B cell (primary cell): ENCODE measurements around the gene ZBTB7A. TPM values are rescaled to one million over a fixed set of nuclear protein-coding genes. Genes with fewer than 3 reads are reported as not detected.

Source experiments
- ATAC-seq: fragments of 200-7000 bp; cut with Tn5 transposase; one replicate; pipeline ENCODE4 v1.10.0; 2021; ENCODE audit warnings: low read depth, mild to moderate bottlenecking, moderate number of reproducible peaks, moderate library complexity
- CTCF ChIA-PET: fragments of 350-600 bp; sonication (Branson Sonifier 250); formaldehyde crosslinking; loops from one replicate; lab custom pipeline; 2021; ENCODE audit warnings: antibody characterized with exemption, inconsistent platforms; lab: Charles Lee
- POLR2A ChIA-PET: fragments of 350-600 bp; sonication (Branson Sonifier 250); formaldehyde crosslinking; loops from one replicate; lab custom pipeline; 2021; ENCODE audit warnings: antibody characterized with exemption; lab: Charles Lee
- DNase-seq: peaks from one replicate; pipeline ENCODE4 v3.0.0; 2013
- H2AFZ ChIP-seq: 2 replicates; pipeline ENCODE4 v1.6.1; 2012; ENCODE audit warnings: mild to moderate bottlenecking, low read depth, low read length; ENCODE audit not compliant: insufficient read depth, poor library complexity, severe bottlenecking
- H3K27ac ChIP-seq, 2 donors: 1 replicate in 1 of 2; 2 replicates in 1 of 2; pipeline ENCODE4 v1.5.1; 2012 to 2013; ENCODE audit warnings: low read length in 2 of 2, mild to moderate bottlenecking in 2 of 2, moderate library complexity in 1 of 2
- H3K27me3 ChIP-seq, 4 experiments: fragments of 200-600 bp in 1 of 4; sonication (generic) in 1 of 4; replicated peaks in 1 of 4; 1 replicate in 2 of 4; 2 replicates in 2 of 4; pipeline versions ENCODE4 v1.6.1 to v1.7.0; 2013 to 2016; ENCODE audit warnings: low read length in 3 of 4, mild to moderate bottlenecking in 2 of 4, mixed read lengths in 1 of 4, moderate library complexity in 1 of 4; ENCODE audit not compliant: insufficient read depth in 4 of 4, control insufficient read depth in 3 of 4; ENCODE audit errors: control extremely low read depth in 1 of 4
- H3K36me3 ChIP-seq, 2 experiments: replicated peaks in 1 of 2; 1 replicate in 1 of 2; 2 replicates in 1 of 2; pipeline versions ENCODE4 v1.6.1 to v1.7.1; 2013; ENCODE audit warnings: low read length in 1 of 2; ENCODE audit not compliant: insufficient read depth in 2 of 2, control insufficient read depth in 1 of 2; ENCODE audit errors: control extremely low read depth in 1 of 2, extremely low read depth in 1 of 2
- H3K4me1 ChIP-seq, 2 donors: fragments of 200-600 bp in 1 of 2; sonication (generic) in 1 of 2; 1 replicate in 1 of 2; 2 replicates in 1 of 2; pipeline versions ENCODE4 v1.5.1 to v1.6.1; 2013 to 2017; ENCODE audit warnings: low read length in 2 of 2; ENCODE audit not compliant: control insufficient read depth in 2 of 2, insufficient read depth in 2 of 2
- H3K4me2 ChIP-seq: replicated peaks from 2 replicates; pipeline ENCODE3; 2012; ENCODE audit warnings: mild to moderate bottlenecking, low read depth, low read length; ENCODE audit not compliant: poor library complexity, severe bottlenecking
- H3K4me3 ChIP-seq, 5 experiments: fragments of 200-600 bp in 1 of 5; sonication (generic) in 1 of 5; 1 replicate in 3 of 5; 2 replicates in 2 of 5; pipeline versions ENCODE4 v1.5.1 to v1.7.0; 2011 to 2016; ENCODE audit warnings: low read length in 4 of 5, mild to moderate bottlenecking in 4 of 5, low read depth in 2 of 5, control low read depth in 1 of 5, moderate library complexity in 1 of 5; ENCODE audit not compliant: insufficient read depth in 1 of 5; ENCODE audit errors: control extremely low read depth in 1 of 5, extremely low read depth in 1 of 5
- H3K79me2 ChIP-seq: fragments of 200-600 bp; sonication (generic); one replicate; pipeline ENCODE4 v1.6.0; 2016; ENCODE audit warnings: low read length; ENCODE audit not compliant: control insufficient read depth, insufficient read depth
- H3K9ac ChIP-seq: fragments of 200-600 bp; sonication (generic); 2 replicates; pipeline ENCODE4 v1.6.1; 2017; ENCODE audit warnings: mild to moderate bottlenecking, low read length, moderate library complexity
- H3K9me3 ChIP-seq, 3 donors: one replicate each; pipeline versions ENCODE4 v1.6.1 to v1.7.1; 2013; ENCODE audit warnings: low read length in 2 of 3; ENCODE audit not compliant: control insufficient read depth in 2 of 3, insufficient read depth in 1 of 3; ENCODE audit errors: control extremely low read depth in 1 of 3
- H4K20me1 ChIP-seq: 2 replicates; pipeline ENCODE4 v1.6.0; 2012; ENCODE audit warnings: mild to moderate bottlenecking, low read length; ENCODE audit not compliant: insufficient read depth, control insufficient read depth, poor library complexity, severe bottlenecking
- H3K27ac Mint-ChIP-seq: one replicate; pipeline ENCODE4 v1.8.0; 2021; ENCODE audit warnings: mixed read lengths
- H3K27me3 Mint-ChIP-seq: one replicate; pipeline ENCODE4 v1.8.0; 2021; ENCODE audit warnings: mixed read lengths
- H3K4me1 Mint-ChIP-seq: one replicate; pipeline ENCODE4 v1.8.0; 2021; ENCODE audit warnings: mixed read lengths
- H3K4me3 Mint-ChIP-seq: one replicate; pipeline ENCODE4 v1.8.0; 2021; ENCODE audit warnings: mixed read lengths
- H3K9me3 Mint-ChIP-seq: one replicate; pipeline ENCODE4 v1.8.0; 2022; ENCODE audit warnings: mixed read lengths; ENCODE audit not compliant: insufficient read depth
- CTCF ChIP-seq: fragments of 200-600 bp; IDR thresholded peaks from one replicate; pipeline ENCODE4 v1.8.0; 2022; ENCODE audit warnings: antibody characterized with exemption, mild to moderate bottlenecking
- EZH2 ChIP-seq: IDR thresholded peaks from 2 replicates; pipeline ENCODE4 v1.6.1; 2012; ENCODE audit warnings: borderline replicate concordance, low read depth, mild to moderate bottlenecking, moderate library complexity, low read length; ENCODE audit not compliant: insufficient read depth, poor library complexity, severe bottlenecking
- WGBS: methylation state at CpG from one replicate; pipeline ENCODE4 v1.1.5; 2013; ENCODE audit warnings: missing lambda C conversion rate; ENCODE audit not compliant: insufficient coverage; 5-methylcytosine and 5-hydroxymethylcytosine counted together
- intact Hi-C: fragments of 100-400 bp; cut with micrococcal nuclease; formaldehyde crosslinking; loops from one replicate; pipeline ENCODE4 v1.10.0; 2022
- polyA plus RNA-seq: library from polyadenylated mRNA; depleted of rRNA; stranded (reverse); fragments of >200 nt; gene quantifications from 2 replicates; pipeline ENCODE4 v1.2.3, GENCODE V29; 2012
- total RNA-seq, 2 donors: library from RNA; stranded (reverse); fragments of 120-200 nt in 1 of 2; gene quantifications; 1 replicate in 1 of 2; 2 replicates in 1 of 2; pipeline versions ENCODE4 v1.2.3 to v1.2.4, GENCODE V29; 2013 to 2022

Gene ZBTB7A
- total and polyA plus RNA-seq, 2 donors (not counting 1 experiment from before 2014, with no cell fraction given): 24.8 to 62.6 TPM

- ATAC-seq: no peak
- Mint-ChIP-seq H3K9me3 (no peaks in the 10 kb centered on the region), H3K27ac (no peak overlapping the region), H3K4me3 (no peak overlapping the region), H3K4me1 (peaks cover 42% of the 10 kb centered on the region), H3K27me3 (no peaks in the 10 kb centered on the region)
- intact Hi-C loops: no loop called here
- ChIA-PET POLR2A (interaction anchor here (0.5 kb wide), 1 partner anchor 29 kb away, joined by 3 read pairs; no protein-coding TSS in a partner anchor), CTCF (interaction anchor here (0.6 to 0.8 kb wide), 2 partner anchors 23 to 148 kb away, joined by 3 to 4 read pairs; no protein-coding TSS in a partner anchor)
- Histone ChIP-seq H3K36me3 (peaks cover 0 to 33% of the 10 kb centered on the region in 2 experiments), H3K27ac (no peak overlapping the region), H3K79me2 (peaks cover 89% of the 10 kb centered on the region), H2AFZ (no peak overlapping the region), H4K20me1 (peaks cover 79% of the 10 kb centered on the region), H3K27me3 (no peaks in the 10 kb centered on the region), H3K4me1 (peaks cover 14 to 35% of the 10 kb centered on the region in 2 donors), H3K4me2 (no peak overlapping the region), H3K4me3 (no peak overlapping the region), H3K9ac (no peak overlapping the region), H3K9me3 (peaks cover 0 to 3% (median 0%) of the 10 kb centered on the region in 3 donors)
- DNase-seq: no peak
- TF ChIP-seq EZH2 (no peak), CTCF (no peak)
- 97% methylated on average over 14 of the region's 14 CpGs for WGBS
These were observed 55.9 kb downstream of the ZBTB7A start for GRCh38 chr19:4010808-4011110.

- no peak overlapping the region for H3K27ac ChIP-seq
- peaks cover 14 to 35% of the 10 kb centered on the region in 2 donors for H3K4me1 ChIP-seq
- Mint-ChIP-seq H3K4me3 (peak overlapping the region; percentile 87), H3K27me3 (no peaks in the 10 kb centered on the region), H3K9me3 (no peaks in the 10 kb centered on the region), H3K27ac (peak overlapping the region; percentile 63), H3K4me1 (peaks cover 42% of the 10 kb centered on the region)
- no peaks in the 10 kb centered on the region for H3K27me3 ChIP-seq
- DNase-seq (no peak), ATAC-seq (no peak)
- H3K9me3 ChIP-seq: peaks cover 0 to 3% (median 0%) of the 10 kb centered on the region in 3 donors
- intact Hi-C loops: loop anchor here (5.0 kb wide), 1 partner anchor 503 kb away; the partner anchor contains the start of gene FZR1
- WGBS: 96% methylated on average over 24 of the region's 24 CpGs
- peaks cover 83% of the 10 kb centered on the region for H3K79me2 ChIP-seq
- TF ChIP-seq EZH2: no peak
- TF ChIP-seq CTCF: no peak
- ChIA-PET POLR2A (interaction anchor here (0.5 kb wide), 2 partner anchors 29 to 222 kb away, joined by 3 to 4 read pairs; no protein-coding TSS in a partner anchor), CTCF (interaction anchor here (0.8 kb wide), 1 partner anchor 22 kb away, joined by 3 read pairs; no protein-coding TSS in a partner anchor)
- H3K9ac ChIP-seq: no peak overlapping the region
- no peak overlapping the region for H2AFZ ChIP-seq
- no peak overlapping the region for H3K4me2 ChIP-seq
- H3K36me3 ChIP-seq: peaks cover 0 to 28% of the 10 kb centered on the region in 2 experiments
- H4K20me1 ChIP-seq: peaks cover 73% of the 10 kb centered on the region
- H3K4me3 ChIP-seq: no peak overlapping the region
These were observed 56.5 kb downstream of the ZBTB7A start for GRCh38 chr19:4009990-4010807.
